Left hindlimb (tissue), 1 donor: ENCODE results near the gene SHROOM4.
A peak's percentile ranks its signal among the peaks of the same experiment; 100 is the strongest.

Experiments
- DNase-seq: peaks from one replicate; pipeline ENCODE4 v3.0.0-alpha.2; 2018

SHROOM4 gene

DNA sequence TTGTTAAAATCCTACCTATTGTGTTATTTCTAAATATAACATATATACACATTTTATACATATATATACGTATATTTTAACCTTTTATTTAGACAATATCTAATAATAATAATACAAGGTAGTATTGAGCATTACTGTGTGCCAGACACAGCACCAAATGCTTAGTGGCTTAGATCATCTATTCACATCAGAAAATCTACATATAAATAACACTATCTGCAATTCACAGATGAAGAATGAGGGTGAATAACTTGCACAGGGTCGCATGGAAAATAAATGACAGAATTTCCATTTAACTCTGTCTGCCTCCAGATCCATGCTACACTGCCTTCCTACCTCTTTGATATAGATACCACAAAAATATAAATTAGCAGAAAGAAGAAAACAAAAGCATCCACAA is 37.7 kb downstream of the SHROOM4 start:
- no peak for DNase-seq

- DNase-seq: no peak
Measured at GRCh38 chrX:50771382-50771781, 42.6 kb downstream of the SHROOM4 start.

GRCh38 chrX:50770702-50771101 is 43.3 kb downstream of the SHROOM4 start:
- DNase-seq: no peak

- no peak for DNase-seq
Measured at GRCh38 chrX:50769389-50770063, 44.5 kb downstream of the SHROOM4 start.

GRCh38 chrX:50768801-50769200 is 45.2 kb downstream of the SHROOM4 start:
- DNase-seq: no peak

DNA sequence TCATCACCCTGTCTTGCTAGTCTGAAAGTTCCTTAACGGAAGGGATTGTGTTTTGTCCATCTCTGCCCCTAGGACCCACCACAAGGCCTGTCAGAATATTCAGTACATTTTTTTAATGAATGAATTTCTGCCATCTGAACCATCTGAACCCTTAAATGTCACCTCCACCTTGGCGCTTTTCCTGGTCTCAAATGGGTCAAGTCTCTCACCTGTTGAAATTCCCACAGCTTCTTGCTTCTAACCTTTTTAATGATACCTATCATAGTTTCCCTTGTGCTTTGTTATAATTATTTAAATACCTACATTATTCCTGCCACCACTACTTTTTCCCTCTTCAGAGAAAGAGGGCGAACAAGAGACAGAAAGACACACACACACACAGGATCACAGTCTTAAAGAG is 48.0 kb downstream of the SHROOM4 start:
- no peak for DNase-seq

GRCh38 chrX:50762578-50762977 is 51.4 kb downstream of the SHROOM4 start:
- no peak for DNase-seq

- no peak for DNase-seq
Measured at GRCh38 chrX:50756276-50756675, 57.7 kb downstream of the SHROOM4 start.

DNA sequence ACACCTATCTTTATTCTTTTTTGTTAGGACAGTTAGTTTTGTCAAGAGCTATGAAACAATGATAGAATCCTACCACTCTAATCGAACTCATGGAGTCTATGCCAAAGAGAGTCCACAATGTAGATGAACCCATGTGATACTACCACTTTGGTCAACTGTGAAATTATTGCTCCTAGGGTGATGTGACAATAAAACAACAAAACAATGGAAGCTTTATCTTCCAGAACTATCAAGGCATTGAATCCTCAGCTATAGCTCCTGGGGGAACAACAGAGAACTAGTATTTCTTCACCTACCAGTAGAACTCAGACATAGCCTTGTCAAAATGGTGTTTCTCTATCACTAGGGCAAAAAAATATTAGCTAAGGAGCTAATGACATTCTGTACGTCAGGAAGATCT is 62.9 kb downstream of the SHROOM4 start:
- no peak for DNase-seq

DNA sequence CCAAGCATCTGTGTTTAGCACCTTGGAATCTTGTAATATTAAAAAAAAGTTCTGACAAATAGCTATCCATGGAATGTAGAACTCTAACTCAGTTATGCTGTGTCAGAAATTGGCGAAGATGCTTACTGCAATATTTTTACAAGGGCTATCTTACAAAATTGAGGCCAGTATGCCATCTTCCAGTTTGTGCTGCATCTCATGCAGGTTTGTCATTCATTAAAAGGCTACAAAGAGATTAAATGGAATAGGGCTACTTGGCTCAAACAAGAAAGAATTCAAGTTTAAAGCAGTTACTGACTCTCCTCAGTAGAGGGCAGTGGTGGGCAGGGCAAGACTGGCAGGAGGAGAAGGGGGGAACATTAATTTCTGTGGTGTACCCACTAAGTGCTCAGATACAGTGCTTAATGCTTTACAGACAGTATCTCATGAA is 66.5 kb downstream of the SHROOM4 start:
- no peak for DNase-seq

DNA sequence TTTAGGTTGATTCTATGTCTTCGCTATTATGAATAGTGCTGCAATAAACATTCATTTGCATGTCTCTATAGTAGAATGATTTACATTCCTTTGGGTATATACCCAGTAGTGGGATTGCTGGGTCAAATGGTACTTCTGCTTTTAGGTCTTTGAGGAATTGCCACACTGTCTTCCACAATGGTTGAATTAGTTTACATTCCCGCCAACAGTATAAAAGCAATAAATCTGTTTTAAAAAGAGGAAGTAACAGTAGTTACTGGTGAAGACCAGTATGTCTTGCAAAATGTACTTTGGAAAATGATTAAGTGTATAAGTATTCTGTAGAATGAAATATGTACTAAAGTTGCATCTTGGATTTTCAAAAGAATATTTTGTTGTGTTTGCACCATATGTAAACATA is 77.3 kb downstream of the SHROOM4 start:
- no peak for DNase-seq

DNA sequence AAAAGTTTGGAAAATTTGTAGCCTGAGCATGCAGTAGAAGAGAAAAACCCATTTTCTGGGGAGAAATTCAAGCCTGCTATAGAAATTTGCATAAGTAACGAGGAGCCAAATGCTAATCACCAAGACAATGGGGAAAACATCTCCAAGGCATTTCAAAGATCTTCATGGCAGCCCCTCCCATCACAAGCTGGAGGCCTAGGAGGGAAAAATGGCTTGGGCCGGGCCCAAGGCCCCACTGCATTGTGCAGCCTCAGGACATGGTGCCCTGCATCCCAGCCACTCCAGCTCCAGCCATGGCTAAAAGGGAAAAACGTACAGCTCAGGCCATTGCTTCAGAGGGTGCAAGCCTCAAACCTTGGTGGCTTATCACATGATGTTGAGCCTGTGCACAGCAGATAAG is 87.7 kb downstream of the SHROOM4 start:
- no peak for DNase-seq

- no peak for DNase-seq
Measured at GRCh38 chrX:50725310-50725709, 88.7 kb downstream of the SHROOM4 start.

- DNase-seq: no peak
Measured at GRCh38 chrX:50723006-50723405, 91.0 kb downstream of the SHROOM4 start.

DNA sequence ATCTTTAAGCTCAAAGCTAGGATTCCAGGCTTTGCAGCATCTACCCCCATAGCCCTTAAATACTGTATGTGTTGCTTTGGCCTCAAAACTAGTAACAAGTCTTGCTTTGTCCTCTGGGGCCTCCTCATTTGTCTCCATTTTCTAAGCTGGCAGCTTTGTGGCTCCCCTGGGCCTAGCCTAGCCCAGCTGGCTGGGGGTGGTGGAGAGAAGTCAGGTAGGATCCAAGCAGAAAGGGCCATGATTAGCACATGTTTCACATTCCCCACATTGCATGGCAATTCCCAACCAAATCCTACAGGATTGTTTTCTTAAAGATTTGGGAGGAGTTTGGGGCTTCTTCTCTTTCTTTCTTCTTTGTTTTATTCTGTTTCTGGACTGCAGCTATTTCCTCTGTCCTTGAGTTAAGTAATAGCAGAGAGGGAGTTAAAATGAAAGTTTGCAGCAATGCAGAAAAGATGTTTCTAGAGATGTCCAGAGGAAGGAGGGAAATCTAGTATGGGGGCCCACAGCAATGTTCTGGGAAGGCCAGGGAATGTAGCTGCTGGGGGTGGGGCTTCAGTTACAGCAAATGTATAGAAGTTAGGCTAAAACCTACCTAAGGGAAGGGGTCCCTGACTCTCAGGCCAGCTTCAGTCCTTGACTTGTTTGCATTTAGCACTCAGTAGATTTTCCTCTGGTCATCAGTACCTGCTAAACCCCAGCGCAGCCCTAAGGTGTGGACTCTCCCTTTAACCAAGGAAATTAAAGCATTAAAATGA is 92.1 kb downstream of the SHROOM4 start:
- DNase-seq: peak; percentile 62

GRCh38 chrX:50719614-50720013 is 94.4 kb downstream of the SHROOM4 start:
- no peak for DNase-seq

- no peak for DNase-seq
Measured at GRCh38 chrX:50718776-50719175, 95.2 kb downstream of the SHROOM4 start.

DNA sequence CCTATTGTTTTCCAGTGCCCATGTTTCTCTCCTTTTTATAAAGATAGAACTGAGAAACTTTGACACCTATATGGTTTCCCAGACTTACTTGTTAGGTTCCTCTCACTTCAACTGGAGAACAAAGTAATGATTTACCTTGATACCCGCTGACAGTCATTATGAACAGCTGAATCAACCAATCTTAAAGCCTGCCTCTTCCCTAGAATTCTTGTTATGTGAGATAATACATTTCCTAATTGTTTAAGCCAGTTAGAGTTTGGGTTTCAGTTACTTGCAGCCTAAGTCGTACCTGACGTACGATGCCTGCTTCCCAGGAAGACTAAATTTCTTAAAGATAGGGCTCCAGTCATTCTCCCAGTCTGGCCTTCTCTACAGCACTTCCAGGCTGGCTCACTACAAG is 97.3 kb downstream of the SHROOM4 start:
- DNase-seq: no peak

GRCh38 chrX:50712777-50713176 is 101.2 kb downstream of the SHROOM4 start:
- no peak for DNase-seq

GRCh38 chrX:50711907-50712306 is 102.1 kb downstream of the SHROOM4 start:
- no peak for DNase-seq

DNA sequence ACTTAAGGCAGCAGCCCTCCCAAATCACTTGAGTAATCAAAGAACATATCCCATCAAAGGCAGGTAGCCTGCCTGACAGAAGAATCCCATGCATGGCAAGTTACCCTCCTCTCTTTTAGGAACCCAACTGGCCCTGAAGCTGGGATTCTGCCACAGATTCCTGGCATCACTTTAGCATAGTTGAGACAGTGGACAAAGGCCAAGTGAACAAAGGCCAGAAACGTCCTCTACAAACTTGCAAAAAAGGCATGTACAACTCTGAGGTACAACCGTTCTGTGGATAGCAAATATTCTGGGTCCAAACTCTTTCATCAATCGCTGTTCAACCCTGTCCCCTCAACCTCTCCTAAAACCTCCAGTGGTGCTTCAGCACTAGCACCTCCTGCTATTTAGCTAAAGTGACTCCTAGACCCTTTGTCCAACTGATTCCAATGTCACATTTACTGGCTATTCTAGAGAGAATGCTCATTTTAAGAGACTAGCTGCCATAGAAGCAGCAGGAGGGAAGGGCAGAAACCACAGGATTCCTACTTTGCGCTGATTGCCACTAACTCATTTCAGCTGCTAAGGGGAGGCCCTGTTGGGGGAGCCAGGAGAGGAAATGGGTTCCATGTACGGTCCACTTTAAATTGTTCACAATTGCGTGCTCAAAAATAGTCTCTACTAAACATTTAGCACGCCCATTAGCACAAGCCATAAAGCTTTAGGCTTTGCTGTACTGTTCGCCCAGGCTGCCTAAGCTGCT is 105.9 kb downstream of the SHROOM4 start:
- DNase-seq: peak; percentile 56

DNA sequence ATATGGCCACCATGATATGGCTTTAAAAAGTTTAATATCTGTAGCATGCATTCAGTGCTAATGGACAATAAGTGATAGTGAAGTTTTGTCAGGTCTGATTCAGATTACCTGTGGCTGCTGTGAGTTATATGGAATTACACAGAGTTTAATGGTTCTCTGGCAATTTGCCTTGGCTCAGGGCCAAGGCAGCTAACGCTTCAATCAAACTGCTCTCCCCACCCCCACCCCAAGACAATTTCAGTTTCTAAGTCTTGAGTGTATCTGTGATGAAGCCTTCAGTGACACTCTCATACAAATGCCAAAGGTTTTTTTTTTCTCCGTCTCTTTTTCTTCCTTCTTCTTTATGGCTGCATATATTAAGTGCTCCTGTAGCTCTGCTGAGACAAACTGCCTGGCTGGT is 106.6 kb downstream of the SHROOM4 start:
- DNase-seq: no peak

DNA sequence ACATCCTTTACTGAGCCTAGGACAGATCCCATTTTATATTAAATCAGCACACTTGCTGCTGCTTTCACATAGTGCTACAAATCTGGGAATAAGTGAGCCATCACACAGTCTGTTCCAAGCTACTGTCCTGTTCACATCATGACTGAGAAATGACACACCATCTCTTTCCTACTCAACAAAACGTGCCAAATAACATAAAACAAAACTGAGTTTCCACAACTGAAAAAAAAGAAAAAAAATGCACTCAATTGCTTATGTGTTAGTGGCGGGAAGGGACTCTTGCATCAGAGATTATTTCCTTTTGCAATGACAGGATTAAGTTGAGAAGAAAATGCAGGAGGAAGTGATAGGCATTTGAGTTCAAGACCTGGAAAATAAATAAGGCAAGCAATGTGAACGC is 109.0 kb downstream of the SHROOM4 start:
- DNase-seq: no peak

- DNase-seq: no peak
Measured at GRCh38 chrX:50704360-50704759, 109.6 kb downstream of the SHROOM4 start.
